ENCODE measurements around the gene UBE2L5.
"Not testable (repeated sequence)": the region's sequence is repeated elsewhere in the genome, so short reads cannot be mapped to it uniquely, and the experiment has no call there.

UBE2L5 gene

GRCh38 chr13:30440910-30441703 lies 18.8 kb downstream of the UBE2L5 start:
- DNase-seq (ENCODE audit: low read depth in 2 of 2), result no peak

GRCh38 chr13:30442926-30443325 lies 20.6 kb downstream of the UBE2L5 start:
- DNase-seq (ENCODE audit: low read depth in 2 of 2), result no peak

GRCh38 chr13:30443491-30443890 lies 21.2 kb downstream of the UBE2L5 start:
- DNase-seq (ENCODE audit: low read depth in 2 of 2), result not testable (repeated sequence)

GRCh38 chr13:30443957-30444404 lies 21.7 kb downstream of the UBE2L5 start:
- no peak for DNase-seq (ENCODE audit: low read depth in 2 of 2)

GRCh38 chr13:30446126-30446500 lies 23.8 kb downstream of the UBE2L5 start:
- no peak for DNase-seq (ENCODE audit: low read depth in 2 of 2)

- no peak for DNase-seq (ENCODE audit: low read depth in 2 of 2)
These were observed 26.1 kb downstream of the UBE2L5 start for GRCh38 chr13:30448441-30448840.

GRCh38 chr13:30450066-30450465 lies 27.8 kb downstream of the UBE2L5 start:
- no peak for DNase-seq (ENCODE audit: low read depth in 2 of 2)

GRCh38 chr13:30451476-30451875 lies 29.2 kb downstream of the UBE2L5 start:
- DNase-seq (ENCODE audit: low read depth in 2 of 2), result not testable (repeated sequence)

GRCh38 chr13:30453727-30454126 lies 31.4 kb downstream of the UBE2L5 start:
- DNase-seq (ENCODE audit: low read depth in 2 of 2), result no peak

- DNase-seq (ENCODE audit: low read depth in 2 of 2), result no peak
These were observed 32.7 kb downstream of the UBE2L5 start for GRCh38 chr13:30454991-30455390.

- DNase-seq (ENCODE audit: low read depth in 2 of 2), result no peak
These were observed 34.0 kb downstream of the UBE2L5 start for GRCh38 chr13:30456290-30456689.

GRCh38 chr13:30457306-30457891 lies 35.1 kb downstream of the UBE2L5 start:
- DNase-seq (ENCODE audit: low read depth in 2 of 2), result no peak

- not testable (repeated sequence) for DNase-seq (ENCODE audit: low read depth in 2 of 2)
These were observed 39.2 kb downstream of the UBE2L5 start for GRCh38 chr13:30461279-30462066.

- DNase-seq (ENCODE audit: low read depth in 2 of 2), result peak; percentile 31 to 47
These were observed 41.6 kb downstream of the UBE2L5 start for GRCh38 chr13:30463787-30464495.

- DNase-seq (ENCODE audit: low read depth in 2 of 2), result peak; percentile 48 to 61
These were observed 42.4 kb downstream of the UBE2L5 start for GRCh38 chr13:30464496-30465342.

GRCh38 chr13:30465343-30465592 lies 43.0 kb downstream of the UBE2L5 start:
- DNase-seq (ENCODE audit: low read depth in 2 of 2), result no peak

- DNase-seq (ENCODE audit: low read depth in 2 of 2), result peak; percentile 90 to 93
These were observed 43.5 kb downstream of the UBE2L5 start, which contains the start of gene HMGB1 for GRCh38 chr13:30465593-30466357. TSS of gene HMGB1 (minus strand) at chr13:30465936. CDS start at chr13:30463680, 2,256 bp downstream.

GRCh38 chr13:30466358-30466714 lies 44.0 kb downstream of the UBE2L5 start:
- DNase-seq (ENCODE audit: low read depth in 2 of 2), result no peak

GRCh38 chr13:30466841-30467252 lies 44.6 kb downstream of the UBE2L5 start:
- no peak for DNase-seq (ENCODE audit: low read depth in 2 of 2)

GRCh38 chr13:30473675-30474074 lies 51.4 kb downstream of the UBE2L5 start:
- no peak for DNase-seq (ENCODE audit: low read depth in 2 of 2)

Data from stimulated activated CD8-positive, alpha-beta memory T cell treated with anti-CD3 and anti-CD28 coated beads, Interleukin-2, amount 100 ng/mL, for 1 hour (primary cell).